ENCODE data around the gene GATC. TPM values are rescaled to one million over a fixed set of nuclear protein-coding genes. Genes with fewer than 3 reads are reported as not detected.

The GATC gene
- total and polyA plus RNA-seq, 2 experiments from 2014 or later, result 18.5 to 20.1 TPM

- TF ChIP-seq, protein P1, sequence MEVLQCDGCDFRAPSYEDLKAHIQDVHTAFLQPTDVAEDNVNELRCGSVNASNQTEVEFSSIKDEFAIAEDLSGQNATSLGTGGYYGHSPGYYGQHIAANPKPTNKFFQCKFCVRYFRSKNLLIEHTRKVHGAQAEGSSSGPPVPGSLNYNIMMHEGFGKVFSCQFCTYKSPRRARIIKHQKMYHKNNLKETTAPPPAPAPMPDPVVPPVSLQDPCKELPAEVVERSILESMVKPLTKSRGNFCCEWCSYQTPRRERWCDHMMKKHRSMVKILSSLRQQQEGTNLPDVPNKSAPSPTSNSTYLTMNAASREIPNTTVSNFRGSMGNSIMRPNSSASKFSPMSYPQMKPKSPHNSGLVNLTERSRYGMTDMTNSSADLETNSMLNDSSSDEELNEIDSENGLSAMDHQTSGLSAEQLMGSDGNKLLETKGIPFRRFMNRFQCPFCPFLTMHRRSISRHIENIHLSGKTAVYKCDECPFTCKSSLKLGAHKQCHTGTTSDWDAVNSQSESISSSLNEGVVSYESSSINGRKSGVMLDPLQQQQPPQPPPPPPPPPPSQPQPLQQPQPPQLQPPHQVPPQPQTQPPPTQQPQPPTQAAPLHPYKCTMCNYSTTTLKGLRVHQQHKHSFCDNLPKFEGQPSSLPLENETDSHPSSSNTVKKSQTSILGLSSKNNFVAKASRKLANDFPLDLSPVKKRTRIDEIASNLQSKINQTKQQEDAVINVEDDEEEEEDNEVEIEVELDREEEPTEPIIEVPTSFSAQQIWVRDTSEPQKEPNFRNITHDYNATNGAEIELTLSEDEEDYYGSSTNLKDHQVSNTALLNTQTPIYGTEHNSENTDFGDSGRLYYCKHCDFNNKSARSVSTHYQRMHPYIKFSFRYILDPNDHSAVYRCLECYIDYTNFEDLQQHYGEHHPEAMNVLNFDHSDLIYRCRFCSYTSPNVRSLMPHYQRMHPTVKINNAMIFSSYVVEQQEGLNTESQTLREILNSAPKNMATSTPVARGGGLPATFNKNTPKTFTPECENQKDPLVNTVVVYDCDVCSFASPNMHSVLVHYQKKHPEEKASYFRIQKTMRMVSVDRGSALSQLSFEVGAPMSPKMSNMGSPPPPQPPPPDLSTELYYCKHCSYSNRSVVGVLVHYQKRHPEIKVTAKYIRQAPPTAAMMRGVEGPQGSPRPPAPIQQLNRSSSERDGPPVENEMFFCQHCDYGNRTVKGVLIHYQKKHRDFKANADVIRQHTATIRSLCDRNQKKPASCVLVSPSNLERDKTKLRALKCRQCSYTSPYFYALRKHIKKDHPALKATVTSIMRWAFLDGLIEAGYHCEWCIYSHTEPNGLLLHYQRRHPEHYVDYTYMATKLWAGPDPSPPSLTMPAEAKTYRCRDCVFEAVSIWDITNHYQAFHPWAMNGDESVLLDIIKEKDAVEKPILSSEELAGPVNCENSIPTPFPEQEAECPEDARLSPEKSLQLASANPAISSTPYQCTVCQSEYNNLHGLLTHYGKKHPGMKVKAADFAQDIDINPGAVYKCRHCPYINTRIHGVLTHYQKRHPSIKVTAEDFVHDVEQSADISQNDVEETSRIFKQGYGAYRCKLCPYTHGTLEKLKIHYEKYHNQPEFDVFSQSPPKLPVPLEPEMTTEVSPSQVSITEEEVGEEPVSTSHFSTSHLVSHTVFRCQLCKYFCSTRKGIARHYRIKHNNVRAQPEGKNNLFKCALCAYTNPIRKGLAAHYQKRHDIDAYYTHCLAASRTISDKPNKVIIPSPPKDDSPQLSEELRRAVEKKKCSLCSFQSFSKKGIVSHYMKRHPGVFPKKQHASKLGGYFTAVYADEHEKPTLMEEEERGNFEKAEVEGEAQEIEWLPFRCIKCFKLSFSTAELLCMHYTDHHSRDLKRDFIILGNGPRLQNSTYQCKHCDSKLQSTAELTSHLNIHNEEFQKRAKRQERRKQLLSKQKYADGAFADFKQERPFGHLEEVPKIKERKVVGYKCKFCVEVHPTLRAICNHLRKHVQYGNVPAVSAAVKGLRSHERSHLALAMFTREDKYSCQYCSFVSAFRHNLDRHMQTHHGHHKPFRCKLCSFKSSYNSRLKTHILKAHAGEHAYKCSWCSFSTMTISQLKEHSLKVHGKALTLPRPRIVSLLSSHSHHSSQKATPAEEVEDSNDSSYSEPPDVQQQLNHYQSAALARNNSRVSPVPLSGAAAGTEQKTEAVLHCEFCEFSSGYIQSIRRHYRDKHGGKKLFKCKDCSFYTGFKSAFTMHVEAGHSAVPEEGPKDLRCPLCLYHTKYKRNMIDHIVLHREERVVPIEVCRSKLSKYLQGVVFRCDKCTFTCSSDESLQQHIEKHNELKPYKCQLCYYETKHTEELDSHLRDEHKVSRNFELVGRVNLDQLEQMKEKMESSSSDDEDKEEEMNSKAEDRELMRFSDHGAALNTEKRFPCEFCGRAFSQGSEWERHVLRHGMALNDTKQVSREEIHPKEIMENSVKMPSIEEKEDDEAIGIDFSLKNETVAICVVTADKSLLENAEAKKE (CRISPR knock-in tag; IDR thresholded peaks at IDR 0.05), result no peak
- no peak for TF ChIP-seq NANOG (IDR thresholded peaks at IDR 0.05; ENCODE audit: borderline replicate concordance)
- TF ChIP-seq, protein P2, sequence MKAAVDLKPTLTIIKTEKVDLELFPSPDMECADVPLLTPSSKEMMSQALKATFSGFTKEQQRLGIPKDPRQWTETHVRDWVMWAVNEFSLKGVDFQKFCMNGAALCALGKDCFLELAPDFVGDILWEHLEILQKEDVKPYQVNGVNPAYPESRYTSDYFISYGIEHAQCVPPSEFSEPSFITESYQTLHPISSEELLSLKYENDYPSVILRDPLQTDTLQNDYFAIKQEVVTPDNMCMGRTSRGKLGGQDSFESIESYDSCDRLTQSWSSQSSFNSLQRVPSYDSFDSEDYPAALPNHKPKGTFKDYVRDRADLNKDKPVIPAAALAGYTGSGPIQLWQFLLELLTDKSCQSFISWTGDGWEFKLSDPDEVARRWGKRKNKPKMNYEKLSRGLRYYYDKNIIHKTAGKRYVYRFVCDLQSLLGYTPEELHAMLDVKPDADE (IDR thresholded peaks at IDR 0.05), result no peak
- TF ChIP-seq POLR2AphosphoS5 (IDR thresholded peaks at IDR 0.05; ENCODE audit: low read depth), result no peak
- TF ChIP-seq, protein P3, sequence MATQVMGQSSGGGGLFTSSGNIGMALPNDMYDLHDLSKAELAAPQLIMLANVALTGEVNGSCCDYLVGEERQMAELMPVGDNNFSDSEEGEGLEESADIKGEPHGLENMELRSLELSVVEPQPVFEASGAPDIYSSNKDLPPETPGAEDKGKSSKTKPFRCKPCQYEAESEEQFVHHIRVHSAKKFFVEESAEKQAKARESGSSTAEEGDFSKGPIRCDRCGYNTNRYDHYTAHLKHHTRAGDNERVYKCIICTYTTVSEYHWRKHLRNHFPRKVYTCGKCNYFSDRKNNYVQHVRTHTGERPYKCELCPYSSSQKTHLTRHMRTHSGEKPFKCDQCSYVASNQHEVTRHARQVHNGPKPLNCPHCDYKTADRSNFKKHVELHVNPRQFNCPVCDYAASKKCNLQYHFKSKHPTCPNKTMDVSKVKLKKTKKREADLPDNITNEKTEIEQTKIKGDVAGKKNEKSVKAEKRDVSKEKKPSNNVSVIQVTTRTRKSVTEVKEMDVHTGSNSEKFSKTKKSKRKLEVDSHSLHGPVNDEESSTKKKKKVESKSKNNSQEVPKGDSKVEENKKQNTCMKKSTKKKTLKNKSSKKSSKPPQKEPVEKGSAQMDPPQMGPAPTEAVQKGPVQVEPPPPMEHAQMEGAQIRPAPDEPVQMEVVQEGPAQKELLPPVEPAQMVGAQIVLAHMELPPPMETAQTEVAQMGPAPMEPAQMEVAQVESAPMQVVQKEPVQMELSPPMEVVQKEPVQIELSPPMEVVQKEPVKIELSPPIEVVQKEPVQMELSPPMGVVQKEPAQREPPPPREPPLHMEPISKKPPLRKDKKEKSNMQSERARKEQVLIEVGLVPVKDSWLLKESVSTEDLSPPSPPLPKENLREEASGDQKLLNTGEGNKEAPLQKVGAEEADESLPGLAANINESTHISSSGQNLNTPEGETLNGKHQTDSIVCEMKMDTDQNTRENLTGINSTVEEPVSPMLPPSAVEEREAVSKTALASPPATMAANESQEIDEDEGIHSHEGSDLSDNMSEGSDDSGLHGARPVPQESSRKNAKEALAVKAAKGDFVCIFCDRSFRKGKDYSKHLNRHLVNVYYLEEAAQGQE (IDR thresholded peaks at IDR 0.05; ENCODE audit: unreplicated experiment), result no peak
- no peak for TF ChIP-seq ZNF114 (CRISPR knock-in tag; IDR thresholded peaks at IDR 0.05)
- TF ChIP-seq EZH2 (IDR thresholded peaks at IDR 0.05; ENCODE audit: low read depth, unreplicated experiment), result no peak
- TF ChIP-seq STAT1 (IDR thresholded peaks at IDR 0.05; ENCODE audit: unreplicated experiment), result no peak
These were observed 9.1 kb downstream of the GATC start (continued) for GRCh38 chr12:120455302-120455701.
